Measurements from ENCODE around the gene LILRA5.
"Not testable (repeated sequence)": the region's sequence is repeated elsewhere in the genome, so short reads cannot be mapped to it uniquely, and the experiment has no call there.

The LILRA5 gene

DNA sequence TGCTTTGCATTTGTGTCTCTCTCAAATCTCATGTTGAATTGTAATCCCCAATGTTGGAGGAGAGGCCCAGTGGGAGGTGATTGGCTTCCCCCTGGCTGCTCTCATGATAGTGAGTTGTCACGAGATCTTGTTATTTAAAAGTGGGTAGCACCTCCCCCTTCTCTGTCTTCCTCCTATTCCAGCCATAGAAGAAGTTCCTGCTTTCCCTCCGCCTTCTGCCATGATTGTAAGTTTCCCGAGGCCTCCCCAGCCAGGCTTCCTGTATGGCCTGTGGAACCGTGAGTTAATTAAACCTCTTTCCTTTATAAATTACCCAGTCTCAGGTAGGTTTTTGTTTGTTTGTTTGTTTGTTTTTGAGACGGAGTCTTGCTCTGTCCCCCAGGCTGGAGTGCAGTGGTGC is 22.2 kb upstream of the LILRA5 start:
- DNase-seq (ENCODE audit: low spot score) (no peak), FAIRE-seq (no peak)

GRCh38 chr19:54333586-54334298 is 20.8 kb upstream of the LILRA5 start:
- DNase-seq (ENCODE audit: low spot score): no peak
- FAIRE-seq: no peak

- FAIRE-seq: no peak
Observed at GRCh38 chr19:54332149-54332548, 19.2 kb upstream of the LILRA5 start.

GRCh38 chr19:54331626-54332025 is 18.7 kb upstream of the LILRA5 start:
- no peak for DNase-seq (ENCODE audit: low spot score)
- FAIRE-seq: no peak

More at GRCh38 chr19:54332149-54332548, 19.2 kb upstream of the LILRA5 start:
- no peak for DNase-seq (ENCODE audit: low spot score)

DNA sequence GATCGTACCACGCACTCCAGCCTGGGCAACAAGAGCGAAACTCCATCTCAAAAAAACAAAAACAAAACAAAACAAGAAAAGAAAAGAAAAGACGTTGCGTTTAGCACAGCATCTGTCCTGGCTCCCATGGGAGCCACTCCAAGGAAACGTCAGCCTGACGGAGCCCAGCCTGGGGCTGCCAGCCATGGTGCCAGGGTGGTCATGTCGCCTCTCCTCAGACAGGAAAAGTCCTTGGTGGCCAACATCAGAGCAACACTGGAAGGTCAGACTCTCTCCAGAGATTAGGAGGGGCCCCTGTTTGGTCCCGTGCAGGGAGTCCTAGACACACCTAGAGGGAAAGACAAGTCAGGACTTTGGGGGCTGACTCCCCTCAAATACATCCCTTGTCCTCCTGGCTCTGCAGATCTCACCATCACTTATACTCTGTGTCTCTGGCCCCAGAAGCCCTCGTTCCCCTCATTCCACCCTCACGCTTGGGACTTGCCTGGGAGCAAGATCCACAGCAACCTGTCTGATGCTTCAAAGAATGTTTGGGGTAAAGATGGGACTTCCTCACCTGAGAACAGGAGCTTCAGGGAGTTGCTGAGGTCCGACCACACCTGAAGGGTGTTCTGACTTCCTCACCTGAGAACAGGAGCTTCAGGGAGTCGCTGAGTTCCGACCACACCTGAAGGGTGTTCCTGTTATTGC is 16.7 kb upstream of the LILRA5 start:
- no peak for DNase-seq (ENCODE audit: low spot score)
- no peak for FAIRE-seq

- FAIRE-seq; DNase-seq (ENCODE audit: low spot score): not testable (repeated sequence)
Observed at GRCh38 chr19:54328781-54329180, 15.8 kb upstream of the LILRA5 start.

DNA sequence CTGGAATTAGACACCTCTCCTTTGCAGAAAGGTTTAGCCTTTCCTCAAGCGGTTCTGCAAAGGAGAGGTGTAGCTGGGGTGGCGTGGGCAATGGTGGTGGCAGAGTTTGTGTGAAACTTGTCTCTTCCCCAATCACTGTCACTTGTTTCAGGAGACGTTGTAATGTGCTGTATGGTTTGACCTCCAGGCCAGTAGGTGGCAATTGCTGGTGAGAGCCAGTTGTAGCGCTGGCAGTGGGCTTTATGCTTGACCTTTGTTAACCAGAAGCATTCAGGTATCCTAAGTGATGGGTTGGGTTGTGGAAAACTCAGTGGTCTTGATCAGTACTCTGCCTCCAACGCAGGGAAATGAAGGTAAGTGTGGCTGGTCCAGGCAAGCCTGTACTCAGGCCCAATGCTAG is 12.7 kb upstream of the LILRA5 start:
- DNase-seq (ENCODE audit: low spot score) (no peak), FAIRE-seq (no peak)

- DNase-seq (ENCODE audit: low spot score) (peak; percentile 52), FAIRE-seq (no peak)
Observed at GRCh38 chr19:54325194-54325621, 12.2 kb upstream of the LILRA5 start.

DNA sequence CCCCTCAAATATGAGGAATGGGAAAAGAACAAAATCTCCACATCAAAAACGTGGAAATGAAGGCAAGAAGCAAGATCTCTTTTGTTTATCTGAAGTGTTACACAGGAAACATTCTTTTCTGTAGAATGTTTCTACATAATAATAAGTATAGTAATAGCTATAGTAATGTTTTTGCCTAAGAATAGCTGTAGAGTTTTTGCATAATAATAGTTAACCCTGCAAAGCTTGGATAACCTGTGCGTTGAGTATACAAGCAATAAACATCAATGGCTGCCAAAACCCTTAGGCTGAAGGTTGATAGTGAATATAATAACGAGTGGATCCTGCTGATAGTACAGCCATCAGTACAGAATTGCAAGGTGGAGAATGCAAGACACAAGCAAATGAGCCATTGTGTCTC is 11.1 kb upstream of the LILRA5 start:
- FAIRE-seq: no peak

GRCh38 chr19:54322934-54323333 is 10.0 kb upstream of the LILRA5 start:
- not testable (repeated sequence) for DNase-seq (ENCODE audit: low spot score)
- peak; percentile 69 for FAIRE-seq

More for the DNA sequence above, 11.1 kb upstream of the LILRA5 start:
- DNase-seq (ENCODE audit: low spot score): no peak

GRCh38 chr19:54322295-54322694 is 9.3 kb upstream of the LILRA5 start:
- not testable (repeated sequence) for FAIRE-seq

DNA sequence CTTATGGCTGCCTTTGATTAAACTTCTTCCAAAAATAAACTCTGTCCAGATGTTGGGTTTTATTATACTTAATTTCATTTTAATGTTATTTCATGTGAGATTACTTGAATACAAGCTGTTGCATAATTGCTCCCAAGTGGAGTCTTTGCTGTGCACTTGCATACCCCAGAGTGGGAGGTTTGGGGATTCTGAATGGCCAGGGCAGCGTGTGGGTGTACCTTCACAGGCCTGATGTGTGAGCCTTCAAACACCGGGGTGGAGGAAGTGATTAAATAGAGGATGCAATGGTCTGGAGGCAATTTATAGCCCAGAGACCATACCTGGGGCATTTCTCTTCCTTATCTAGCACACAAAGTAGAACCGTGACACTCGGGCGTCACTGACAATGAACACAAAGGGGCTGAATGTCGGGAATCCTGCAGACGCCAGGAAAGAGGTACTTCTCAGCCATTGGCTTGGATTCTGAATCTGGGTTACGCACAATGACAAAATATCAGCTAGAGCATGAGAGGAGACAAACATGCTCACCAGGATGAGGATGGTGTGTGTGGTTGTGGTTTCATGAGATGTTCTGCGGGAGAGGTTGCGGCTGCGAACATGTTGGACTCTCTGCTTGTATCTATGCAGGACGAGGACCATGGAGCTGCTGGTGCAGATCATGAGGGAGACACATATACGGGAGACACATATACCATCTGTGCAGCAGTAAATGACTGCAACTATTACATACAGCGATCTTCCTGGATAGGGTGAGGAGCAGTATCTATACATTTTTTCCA is 7.1 kb upstream of the LILRA5 start:
- no peak for FAIRE-seq
- no peak for DNase-seq (ENCODE audit: low spot score)

More at GRCh38 chr19:54322295-54322694, 9.3 kb upstream of the LILRA5 start:
- not testable (repeated sequence) for DNase-seq (ENCODE audit: low spot score)

DNA sequence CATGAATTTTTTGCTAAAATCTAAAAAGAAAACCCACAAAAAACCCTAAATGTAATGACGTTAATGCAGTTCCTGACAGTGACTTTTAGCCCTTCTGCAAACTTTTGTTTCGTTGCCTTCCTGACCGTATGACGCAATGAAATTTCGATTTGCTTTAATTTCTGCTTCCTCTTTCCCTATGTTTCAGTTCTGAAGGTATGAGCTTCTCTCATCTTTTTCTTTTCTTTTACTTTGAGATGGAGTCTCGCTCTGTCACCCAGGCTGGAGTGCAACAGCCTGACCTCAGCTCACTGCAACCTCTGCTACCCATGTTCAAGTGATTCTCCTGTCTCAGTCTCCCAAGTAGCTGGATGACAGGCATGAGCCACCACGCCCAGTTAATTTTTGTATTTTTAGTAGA is 6.1 kb upstream of the LILRA5 start:
- no peak for DNase-seq (ENCODE audit: low spot score)
- no peak for FAIRE-seq

DNA sequence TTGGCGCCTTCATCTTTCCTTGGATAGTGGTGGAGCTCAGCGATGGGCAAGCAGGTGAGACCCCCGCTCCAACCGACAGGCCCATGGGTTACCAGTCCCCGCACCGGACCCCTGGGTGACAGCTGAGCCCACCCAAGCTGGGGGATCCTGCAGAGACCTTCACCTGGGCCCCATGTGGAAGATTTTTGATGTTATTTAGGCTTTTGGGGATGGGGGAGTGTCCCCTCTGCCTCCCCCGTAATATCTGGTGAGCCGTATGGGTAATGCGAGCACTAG is 4.9 kb upstream of the LILRA5 start:
- DNase-seq (ENCODE audit: low spot score) (no peak), FAIRE-seq (no peak)

- DNase-seq (ENCODE audit: low spot score): no peak
- no peak for FAIRE-seq
Observed at GRCh38 chr19:54317108-54317964, 4.4 kb upstream of the LILRA5 start.

DNA sequence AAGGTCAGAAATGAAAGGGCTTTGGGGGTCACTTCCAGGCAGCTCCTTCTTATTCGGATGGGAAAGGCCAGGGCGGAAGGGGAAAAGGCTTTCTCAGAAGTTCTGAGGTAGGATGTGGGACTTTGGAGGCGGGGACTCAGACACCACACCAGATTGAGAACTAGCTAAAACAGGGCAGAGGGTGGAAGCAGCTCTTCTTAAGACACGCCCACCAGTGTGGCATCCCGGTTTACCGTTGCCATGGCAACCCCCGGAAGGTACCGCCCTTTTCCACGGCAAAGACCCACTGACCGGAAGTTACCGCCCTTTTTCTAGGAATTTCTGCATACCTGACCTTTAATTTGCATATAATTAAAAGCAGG is 3.8 kb upstream of the LILRA5 start:
- FAIRE-seq: no peak
- DNase-seq (ENCODE audit: low spot score): no peak

DNA sequence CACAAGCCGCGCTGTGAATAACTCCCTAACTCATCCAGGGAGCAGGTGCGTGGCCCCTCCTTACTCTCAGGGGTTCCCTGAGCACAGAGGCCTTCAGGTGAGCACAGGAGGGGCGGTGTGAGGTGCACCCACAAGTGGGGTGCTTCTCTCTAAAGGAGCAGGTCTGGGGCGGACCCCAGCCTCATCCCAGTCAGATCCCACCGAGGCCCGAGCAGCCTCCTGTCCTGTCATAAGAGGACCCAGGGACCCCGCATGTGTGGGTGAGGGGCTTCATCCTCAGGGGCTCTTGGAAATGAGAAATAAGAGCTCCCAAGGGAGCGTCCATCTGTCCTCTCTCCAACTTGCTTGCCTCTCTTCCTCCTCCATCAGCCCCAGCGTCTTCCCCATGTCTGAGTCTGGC is 3.0 kb upstream of the LILRA5 start:
- DNase-seq (ENCODE audit: low spot score) (no peak), FAIRE-seq (no peak)

- no peak for FAIRE-seq
Observed at GRCh38 chr19:54312011-54312410, 955 bp downstream of the LILRA5 start.

GRCh38 chr19:54311486-54311885 is 1.5 kb downstream of the LILRA5 start:
- FAIRE-seq: no peak
- DNase-seq (ENCODE audit: low spot score): no peak

More at GRCh38 chr19:54312011-54312410, 955 bp downstream of the LILRA5 start:
- no peak for DNase-seq (ENCODE audit: low spot score)

DNA sequence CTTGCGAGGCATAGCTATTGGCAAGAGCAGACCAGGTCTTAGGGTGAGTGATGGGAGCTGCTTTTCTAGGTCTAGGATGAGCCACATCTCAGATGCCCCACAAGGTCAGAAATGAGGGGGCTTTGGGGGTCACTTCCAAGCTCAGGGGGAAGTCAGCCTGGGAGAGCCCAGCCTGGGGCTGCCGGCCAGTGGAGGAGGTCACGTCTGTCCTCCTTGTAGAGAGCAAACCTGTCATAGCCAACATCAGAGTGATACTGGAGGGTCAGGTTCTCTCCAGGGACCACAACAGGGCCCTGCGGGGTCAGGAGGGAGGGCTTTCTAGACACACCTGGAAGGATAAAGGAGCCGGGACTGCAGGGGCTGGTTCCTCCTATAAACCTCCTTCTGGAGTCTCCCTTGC is 2.4 kb downstream of the LILRA5 start:
- no peak for FAIRE-seq

GRCh38 chr19:54309811-54310210 is 3.2 kb downstream of the LILRA5 start:
- no peak for DNase-seq (ENCODE audit: low spot score)
- no peak for FAIRE-seq

More for the DNA sequence above, 2.4 kb downstream of the LILRA5 start:
- DNase-seq (ENCODE audit: low spot score): no peak
